ENCODE measurements around the gene METTL13.

- TF ChIP-seq JUND (IDR thresholded peaks at IDR 0.05; ENCODE audit: low read length) (no peak), CTCF (IDR thresholded peaks at IDR 0.05; ENCODE audit: control extremely low read depth in 1 of 3, insufficient read depth in 1 of 3, low read depth in 1 of 3, low read length in 3 of 3) (no peak), GABPA (IDR thresholded peaks at IDR 0.05; ENCODE audit: borderline replicate concordance, insufficient read depth, low read length) (no peak), USF2 (IDR thresholded peaks at IDR 0.05; ENCODE audit: low read length) (no peak), YY1 (IDR thresholded peaks at IDR 0.05; ENCODE audit: low read depth, low read length) (no peak), ATF3 (IDR thresholded peaks at IDR 0.05; ENCODE audit: insufficient read depth, low read depth, low read length) (no peak), POLR2AphosphoS5 (IDR thresholded peaks at IDR 0.05; ENCODE audit: low read depth, low read length) (no peak), KDM1A (IDR thresholded peaks at IDR 0.05; ENCODE audit: borderline replicate concordance, low read length) (no peak), SUZ12 (IDR thresholded peaks at IDR 0.05; ENCODE audit: low read length) (no peak)
These were observed 2.5 kb downstream of the METTL13 start for GRCh38 chr1:171783816-171784530.
